Measurements from ENCODE around the gene CCDC17. TPM values are rescaled to one million over a fixed set of nuclear protein-coding genes. Genes with fewer than 3 reads are reported as not detected.

The CCDC17 gene
- total and polyA plus RNA-seq, 2 of the 8 experiments (the other 6 are each of a cell fraction or from before 2014, with no cell fraction given): 0.95 to 2.0 TPM

GRCh38 chr1:45643978-45644377, 20.1 kb upstream of the CCDC17 start:
- Histone ChIP-seq H3K4ac (replicated peaks; ENCODE audit: insufficient read length, low read depth, low read length) (no peak overlapping the region), H4K91ac (replicated peaks; ENCODE audit: insufficient read length, low read length) (no peak overlapping the region), H3K18ac (ENCODE audit: extremely low read depth, low read length) (no peak overlapping the region), H3K4me3 (ENCODE audit: extremely low read depth in 1 of 4, insufficient read depth in 2 of 4, low read depth in 3 of 4, low read length in 4 of 4) (no peak overlapping the region), H3K23me2 (ENCODE audit: low read depth, low read length) (no peaks in the 10 kb centered on the region), H4K20me1 (replicated peaks in 1 of 2; ENCODE audit: control insufficient read depth in 1 of 2, insufficient read depth in 2 of 2, low read length in 2 of 2) (peaks cover 0 to 4% of the 10 kb centered on the region in 2 experiments), H3K36me3 (ENCODE audit: control insufficient read depth in 2 of 4, insufficient read depth in 4 of 4, low read length in 3 of 4) (peaks cover 15 to 66% (median 30%) of the 10 kb centered on the region in 4 experiments; a peak in 7 of 8 replicates), H2BK20ac (ENCODE audit: low read length) (no peak overlapping the region), H3K56ac (replicated peaks; ENCODE audit: insufficient read length, low read depth, low read length) (no peak overlapping the region), H2BK120ac (replicated peaks; ENCODE audit: low read depth, low read length) (no peak overlapping the region), H3K9me3 (ENCODE audit: insufficient read depth in 2 of 2, low read depth in 1 of 2, low read length in 1 of 2) (no peaks in the 10 kb centered on the region), H3K4me1 (replicated peaks in 1 of 4; ENCODE audit: control insufficient read depth in 3 of 4, insufficient read depth in 4 of 4, low read length in 3 of 4) (no peaks in the 10 kb centered on the region), H4K8ac (ENCODE audit: extremely low read depth, insufficient read depth, low read length) (no peak overlapping the region), H3K23ac (ENCODE audit: insufficient read length) (no peak overlapping the region), H3K4me2 (ENCODE audit: insufficient read depth in 1 of 2, low read depth in 2 of 2, low read length in 2 of 2) (no peak overlapping the region), H3K9ac (replicated peaks in 1 of 4; ENCODE audit: extremely low read depth in 1 of 4, low read depth in 3 of 4, low read length in 3 of 4) (no peak overlapping the region), H3K79me2 (ENCODE audit: control insufficient read depth in 1 of 2, insufficient read depth in 2 of 2, low read length in 2 of 2) (peaks cover 0 to 7% of the 10 kb centered on the region in 2 experiments; a peak in 1 of 4 replicates), H2BK15ac (ENCODE audit: low read length) (no peak overlapping the region), H2AK5ac (ENCODE audit: low read depth, low read length) (no peak overlapping the region), H2BK5ac (ENCODE audit: low read depth, low read length) (no peak overlapping the region), H3K27me3 (replicated peaks in 1 of 4; ENCODE audit: control insufficient read depth in 3 of 4, extremely low read depth in 1 of 4, insufficient read depth in 3 of 4, low read length in 3 of 4) (no peaks in the 10 kb centered on the region), H2BK12ac (ENCODE audit: low read depth, low read length) (no peak overlapping the region), H2AFZ (ENCODE audit: low read length) (no peak overlapping the region), H3K14ac (ENCODE audit: insufficient read length) (no peak overlapping the region), H3K79me1 (ENCODE audit: low read depth, low read length) (no peaks in the 10 kb centered on the region), H3K27ac (ENCODE audit: low read depth, low read length) (no peak overlapping the region), H4K5ac (ENCODE audit: insufficient read length, low read depth, low read length) (no peak overlapping the region)
- no peak for FAIRE-seq
- ChIA-PET CTCF (ENCODE audit: partially characterized antibody) (interaction anchor here (0.6 to 1.4 kb wide), 3 partner anchors 12 to 74 kb away, joined by 3 read pairs; no protein-coding TSS in a partner anchor), POLR2A (ENCODE audit: partially characterized antibody) (interaction anchor here (1.6 to 2.3 kb wide), 2 partner anchors 29 to 60 kb away, joined by 3 to 6 read pairs; partner anchors contain the start of gene NASP)
- DNase-seq (ENCODE audit: low read depth in 1 of 2, low spot score in 2 of 2): no peak
- TF ChIP-seq CTCF (IDR thresholded peaks at IDR 0.05; ENCODE audit: control extremely low read depth in 1 of 3, insufficient read depth in 1 of 3, low read depth in 1 of 3, low read length in 3 of 3): peak in 1 of 3 experiments; percentile 6; a peak in 1 of 4 replicates
- TF ChIP-seq RAD21 (IDR thresholded peaks at IDR 0.05 in 1 of 2, conservative IDR thresholded peaks at IDR 0.05 in 1 of 2; ENCODE audit: low read depth in 2 of 2, low read length in 2 of 2): peak; percentile 7 to 27; a peak in 2 of 4 replicates
- no peak for TF ChIP-seq SUZ12 (IDR thresholded peaks at IDR 0.05; ENCODE audit: low read length)
